ENCODE data around the gene SUSD3.

SUSD3 gene

GRCh38 chr9:93030642-93031628 lies 27.6 kb upstream of the SUSD3 start:
- no peak for FAIRE-seq

DNA sequence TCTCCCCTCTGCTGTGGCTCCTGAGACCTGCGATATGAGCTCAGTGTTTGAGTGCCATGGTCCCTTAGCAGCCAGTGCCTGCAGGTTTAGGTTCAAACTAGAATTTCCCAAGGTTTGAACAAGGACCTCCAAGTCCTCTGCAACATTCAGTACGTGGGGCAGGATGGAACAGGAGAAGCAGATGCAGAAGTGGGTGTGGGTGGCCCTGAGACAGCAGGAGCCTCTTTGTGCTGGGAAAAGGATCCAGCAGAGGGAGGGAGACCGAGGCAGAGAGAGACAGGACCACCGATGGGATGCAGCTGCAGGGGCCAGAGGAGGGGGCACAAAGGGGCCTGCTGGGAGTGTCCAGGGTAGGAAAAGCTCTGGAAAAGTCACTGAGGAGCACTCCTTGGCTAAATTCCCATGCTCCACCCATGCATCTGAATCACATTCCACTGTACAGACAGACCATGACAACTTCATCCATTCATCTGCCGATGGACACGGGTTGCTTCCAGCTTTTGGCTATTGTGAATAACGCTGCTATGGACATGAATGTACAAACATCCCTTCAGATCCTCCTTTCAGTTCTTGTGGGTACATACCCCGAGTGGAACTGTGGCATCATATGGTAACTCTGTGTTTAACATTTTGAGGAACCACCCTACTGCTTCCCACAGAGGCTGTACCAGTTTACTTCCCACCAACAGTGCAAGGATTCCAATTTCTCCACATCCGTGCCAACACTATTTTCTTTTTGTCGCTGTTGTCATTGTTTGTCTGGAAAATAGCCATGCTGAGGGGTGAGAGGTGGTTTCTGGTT lies 26.7 kb upstream of the SUSD3 start:
- no peak for FAIRE-seq

GRCh38 chr9:93032545-93032944 lies 26.0 kb upstream of the SUSD3 start:
- FAIRE-seq = no peak

GRCh38 chr9:93033531-93033930 lies 25.0 kb upstream of the SUSD3 start:
- no peak for FAIRE-seq

DNA sequence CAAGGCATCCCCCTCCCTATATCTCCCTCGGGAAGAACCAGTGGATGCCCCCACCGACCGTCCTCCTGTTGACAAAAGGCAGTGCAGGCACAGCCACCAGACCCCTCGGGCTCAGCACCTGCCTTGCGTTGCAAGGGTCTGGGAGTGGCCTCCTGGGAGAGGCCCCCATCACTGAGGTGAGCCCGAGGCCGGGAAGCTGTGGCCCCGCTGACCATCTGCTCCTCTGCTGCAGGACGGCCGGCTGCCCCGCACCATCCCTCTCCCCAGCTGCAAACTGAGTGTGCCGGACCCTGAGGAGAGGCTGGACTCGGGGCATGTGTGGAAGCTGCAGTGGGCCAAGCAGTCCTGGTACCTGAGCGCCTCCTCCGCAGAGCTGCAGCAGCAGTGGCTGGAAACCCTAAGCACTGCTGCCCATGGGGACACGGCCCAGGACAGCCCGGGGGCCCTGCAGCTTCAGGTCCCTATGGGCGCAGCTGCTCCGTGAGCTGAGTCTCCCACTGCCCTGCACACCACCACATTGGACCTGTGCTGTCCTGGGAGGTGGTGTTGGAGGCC lies 23.3 kb upstream of the SUSD3 start:
- FAIRE-seq = no peak

DNA sequence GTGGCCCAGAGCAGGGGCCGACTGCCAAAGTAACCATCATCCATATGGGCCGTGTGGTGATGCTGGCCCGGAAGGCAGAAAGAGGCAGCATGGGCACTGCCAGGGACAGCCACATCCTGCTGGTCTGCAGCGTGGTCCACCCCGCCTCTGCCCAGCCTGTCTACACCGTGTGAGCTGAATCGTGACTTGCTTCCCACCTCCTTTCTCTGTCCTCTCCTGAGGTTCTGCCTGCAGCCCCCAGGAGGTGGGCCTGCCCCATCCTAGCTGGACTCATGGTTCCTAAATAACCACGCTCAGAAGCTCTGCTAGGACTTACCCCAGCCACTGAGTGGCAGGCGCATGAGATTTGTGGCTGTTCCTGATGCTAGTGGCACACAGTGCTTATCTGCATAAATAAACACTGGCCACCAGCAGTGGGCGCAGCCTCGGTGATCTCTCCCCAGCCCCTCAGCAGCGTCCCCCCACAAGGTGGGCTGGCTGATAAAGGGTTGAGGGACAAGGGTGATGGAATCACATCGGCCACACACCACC lies 22.6 kb upstream of the SUSD3 start:
- no peak for FAIRE-seq

- no peak for FAIRE-seq
These were observed 21.5 kb upstream of the SUSD3 start for GRCh38 chr9:93036887-93037475.

DNA sequence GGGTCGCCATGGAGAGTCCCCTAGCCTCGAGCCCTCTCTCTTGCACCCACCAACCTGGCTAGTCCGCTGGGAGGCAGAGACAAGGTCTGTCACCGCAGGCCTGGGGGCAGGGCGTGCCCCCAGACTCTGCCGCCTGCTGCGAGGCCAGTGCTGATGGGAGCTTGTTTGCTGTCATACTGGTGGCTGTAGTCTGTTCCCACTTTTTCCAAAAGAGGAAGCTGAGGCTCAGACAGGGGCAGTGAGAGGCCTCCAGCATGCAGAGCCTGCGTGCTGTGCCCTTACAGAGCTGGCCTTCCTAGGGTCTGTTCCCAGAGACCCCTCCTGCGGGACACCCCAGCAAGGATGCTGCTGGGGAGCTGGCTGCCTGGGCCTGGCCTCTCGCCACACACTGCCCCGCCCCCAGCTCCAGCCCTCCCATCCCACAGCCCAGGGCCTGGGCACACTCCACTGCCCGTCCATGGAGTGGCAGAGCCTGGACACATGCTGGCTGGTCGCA lies 21.0 kb upstream of the SUSD3 start:
- no peak for FAIRE-seq

DNA sequence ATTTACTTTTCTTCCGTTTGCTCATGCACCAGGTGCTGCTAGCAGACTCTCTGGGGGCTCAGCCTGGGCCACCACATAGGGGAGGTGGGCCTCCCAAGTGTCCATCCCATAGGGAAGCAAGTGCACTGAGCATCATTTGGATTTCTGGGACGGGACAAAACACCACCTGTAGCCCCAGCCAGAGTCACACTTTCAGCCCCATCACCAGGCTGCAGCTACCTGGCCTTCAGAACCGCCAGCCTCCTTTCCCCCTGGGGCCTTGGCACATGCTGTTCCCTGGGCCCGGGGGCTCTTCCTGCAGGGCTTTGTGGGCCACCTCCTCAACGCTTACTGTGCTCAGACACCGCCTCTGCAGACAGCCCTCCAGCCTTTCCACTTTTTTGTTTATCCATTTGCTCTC lies 19.6 kb upstream of the SUSD3 start:
- FAIRE-seq = no peak

DNA sequence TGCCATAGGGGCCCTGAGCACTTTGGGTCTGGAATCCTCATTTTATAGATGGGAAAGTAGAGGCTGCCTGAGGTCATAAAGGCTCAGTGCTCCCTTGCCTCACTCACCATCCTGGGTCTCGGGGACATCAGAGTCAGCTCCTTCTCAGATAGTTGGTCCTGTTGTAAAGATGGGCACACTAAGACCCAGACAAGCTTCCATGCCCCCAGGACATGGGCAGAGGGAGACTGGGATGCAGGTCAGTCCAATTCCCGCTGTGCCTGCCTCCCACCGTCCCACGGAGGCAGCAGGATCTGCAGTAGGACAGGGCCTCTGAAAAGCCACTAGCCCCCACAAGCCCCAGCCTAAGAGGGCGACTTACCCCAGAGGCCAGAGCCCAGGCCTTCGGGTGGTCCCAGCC lies 19.0 kb upstream of the SUSD3 start:
- FAIRE-seq = no peak

DNA sequence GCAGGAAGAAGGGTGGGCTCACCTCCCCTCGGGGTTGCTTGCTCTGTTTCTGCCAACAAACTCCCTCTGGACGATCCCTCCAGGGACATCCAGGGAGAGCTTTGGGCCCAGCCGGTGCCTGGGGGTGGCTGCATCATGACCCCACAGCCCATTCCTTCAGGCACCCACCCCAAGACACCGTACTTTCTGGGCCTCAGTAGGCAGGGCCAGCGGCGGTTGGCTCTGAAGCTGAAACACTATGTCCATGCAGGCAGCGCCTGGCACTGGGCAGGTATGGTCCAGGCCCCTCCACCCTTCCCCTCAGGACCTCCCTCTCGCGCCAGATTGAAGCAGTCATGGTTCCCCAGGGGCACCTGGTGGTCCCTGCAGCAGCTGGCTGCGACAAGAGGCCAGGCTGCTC lies 18.5 kb upstream of the SUSD3 start:
- no peak for FAIRE-seq

DNA sequence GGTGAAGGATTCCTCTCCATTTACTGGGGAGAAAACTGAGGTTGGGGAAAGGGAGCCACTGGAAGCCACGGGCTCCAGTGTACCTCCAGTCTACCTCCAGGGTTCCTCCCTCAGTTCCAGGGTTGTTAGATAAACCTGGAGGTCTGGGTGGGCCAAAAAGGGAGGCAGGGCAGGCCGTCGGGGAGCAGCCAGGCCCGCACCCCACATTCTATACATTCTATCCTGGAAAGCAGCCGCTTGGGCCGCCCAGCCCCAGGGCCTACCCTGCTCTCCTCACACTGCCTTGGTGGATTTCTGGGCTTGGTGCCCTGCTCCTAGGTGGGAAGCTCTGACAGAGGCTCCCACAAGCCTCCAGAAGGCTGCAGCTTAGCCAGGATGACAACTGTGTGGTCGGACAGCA lies 18.1 kb upstream of the SUSD3 start:
- FAIRE-seq = no peak

GRCh38 chr9:93041108-93041802 lies 17.2 kb upstream of the SUSD3 start:
- no peak for FAIRE-seq

DNA sequence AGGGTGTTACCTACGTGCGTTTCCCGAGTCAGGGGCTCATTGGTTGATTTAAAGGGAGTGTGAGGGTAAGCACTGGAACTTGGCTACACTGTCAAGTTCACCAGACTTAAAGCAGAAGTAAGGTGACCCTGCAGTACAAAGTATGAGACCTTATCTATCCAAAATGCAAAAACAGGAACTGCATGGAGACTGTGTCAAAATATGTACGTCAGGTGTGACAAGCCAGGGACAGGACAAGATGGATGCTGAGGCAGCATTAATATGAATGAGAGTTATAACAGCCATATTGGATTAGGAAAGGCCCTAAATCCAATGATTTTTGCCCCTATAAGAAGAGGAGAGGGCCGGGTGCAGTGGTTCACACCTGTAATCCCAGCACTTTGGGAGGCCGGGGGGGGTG lies 15.4 kb upstream of the SUSD3 start:
- FAIRE-seq = no peak

GRCh38 chr9:93045521-93045920 lies 13.0 kb upstream of the SUSD3 start:
- no peak for FAIRE-seq

DNA sequence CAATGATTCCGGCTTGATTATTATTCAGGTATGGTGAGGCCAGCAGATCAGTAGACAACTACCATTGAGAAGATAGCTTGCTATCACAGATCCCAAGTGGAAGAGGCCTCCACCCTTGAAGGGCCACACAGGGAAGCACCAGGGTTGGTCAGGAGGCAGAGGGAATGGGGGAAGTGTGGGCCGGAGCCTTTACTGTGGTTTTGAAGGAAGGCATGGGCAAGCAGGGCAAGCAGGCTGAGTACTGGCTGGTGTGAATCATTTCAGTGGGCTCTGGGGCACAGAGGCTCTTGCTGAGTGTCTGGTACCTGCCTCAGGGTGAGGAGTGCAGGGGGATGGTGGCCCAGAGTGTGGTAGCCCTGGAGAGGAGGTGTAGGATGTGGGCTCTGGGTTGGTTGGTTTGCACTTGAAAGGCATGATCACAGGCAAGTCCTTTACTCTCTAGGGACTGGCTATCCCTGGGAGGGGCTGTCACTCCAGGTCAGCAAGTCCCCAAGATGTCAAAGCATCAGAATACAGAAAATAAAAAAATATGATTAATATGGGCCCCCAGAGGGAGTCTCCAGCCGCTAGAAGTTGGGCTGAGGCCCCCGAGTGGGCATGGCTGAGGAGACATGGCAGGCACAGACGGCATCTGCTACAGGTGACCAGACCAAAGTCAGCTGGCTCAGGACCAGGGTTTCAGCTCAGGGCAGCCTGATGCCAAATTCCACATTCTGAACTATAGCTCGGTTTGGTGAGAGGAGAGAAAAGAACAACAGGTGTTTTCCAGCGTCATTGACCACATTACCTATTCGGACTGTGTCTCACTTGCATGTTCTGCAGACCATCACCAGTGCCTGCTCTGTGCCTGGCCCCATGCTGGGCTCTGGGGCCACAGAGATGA lies 9.7 kb upstream of the SUSD3 start:
- FAIRE-seq = no peak

GRCh38 chr9:93049491-93049890 lies 9.0 kb upstream of the SUSD3 start:
- FAIRE-seq = no peak

- no peak for FAIRE-seq
These were observed 8.3 kb upstream of the SUSD3 start for GRCh38 chr9:93050231-93050630.

DNA sequence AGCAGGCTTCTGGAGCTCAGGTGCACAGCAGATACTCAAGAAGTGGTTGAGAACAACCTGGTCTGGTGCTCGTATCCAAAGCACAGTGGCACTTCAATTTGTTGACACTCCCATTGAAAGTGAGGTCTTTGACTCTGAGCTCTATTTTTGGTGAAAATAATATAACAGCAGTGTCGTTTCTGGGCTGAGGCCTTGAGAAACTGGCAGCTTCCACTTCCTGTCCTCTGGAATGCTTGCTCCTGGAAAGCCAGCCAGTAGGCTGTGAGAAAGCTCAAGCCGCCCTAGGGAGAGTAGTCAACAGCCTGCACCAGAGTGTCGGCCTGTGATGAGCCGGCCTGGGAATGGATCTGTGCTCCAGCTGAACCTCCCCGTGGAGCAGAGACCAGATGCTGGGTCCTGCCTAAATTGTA lies 6.8 kb upstream of the SUSD3 start:
- no peak for FAIRE-seq

DNA sequence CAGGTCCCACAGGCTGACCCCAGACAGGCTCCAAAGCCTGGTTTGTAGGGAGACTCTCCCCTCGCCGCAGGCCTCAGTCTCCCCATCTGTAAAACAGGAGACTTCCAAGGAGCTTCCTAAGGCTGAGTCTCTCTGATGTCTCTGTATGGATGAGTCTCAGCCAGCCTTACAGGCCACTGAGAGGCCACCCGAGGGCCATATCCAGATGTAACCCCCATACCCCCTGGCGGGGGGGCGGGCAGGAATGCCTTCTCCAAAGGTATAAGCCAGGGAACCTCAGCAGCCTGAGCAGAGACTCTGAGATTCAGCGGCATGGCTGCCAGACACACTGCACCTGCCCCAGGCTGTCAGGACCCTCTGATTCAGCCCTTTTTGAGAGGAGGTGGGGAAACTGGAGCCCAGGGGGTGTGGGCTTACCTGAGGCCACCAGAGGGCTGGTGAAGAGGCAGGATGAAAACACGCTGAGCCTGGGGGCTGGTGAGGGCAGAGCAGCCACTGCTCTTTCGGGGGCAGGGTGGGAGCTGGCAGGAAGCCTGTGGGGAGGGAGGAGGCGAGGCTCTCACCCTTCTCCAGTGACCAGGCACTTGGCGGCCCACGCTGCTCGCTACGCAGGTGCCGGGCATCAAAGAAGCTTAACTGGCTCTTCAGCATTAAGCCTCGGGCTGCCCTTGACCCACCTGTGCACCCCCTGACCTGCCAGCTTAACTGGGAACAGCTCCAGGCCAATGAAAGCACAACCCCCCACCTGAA lies 5.5 kb upstream of the SUSD3 start:
- no peak for FAIRE-seq

Data from G401.6 (cell line).